PC-9 (cell line): ENCODE results near the gene ECD. TPM values are rescaled to one million over a fixed set of nuclear protein-coding genes. Genes with fewer than 3 reads are reported as not detected.

Experiments used
- BruUV-seq: library from RNA; stranded (reverse); fragments of 400-500 nt; replicated peaks from 2 replicates; lab custom pipeline; 2021; lab: Mats Ljungman, UMichigan
- CTCF ChIA-PET: fragments of 300-600 bp; sonication (Branson Sonifier 250); formaldehyde crosslinking; loops from one replicate; lab custom pipeline; 2022; ENCODE audit warnings: antibody characterized with exemption; lab: Charles Lee
- POLR2A ChIA-PET: fragments of 300-600 bp; sonication (Branson Sonifier 250); formaldehyde crosslinking; loops from one replicate; lab custom pipeline; 2022; ENCODE audit warnings: antibody characterized with exemption; ENCODE audit not compliant: unreplicated experiment; lab: Charles Lee
- DNase-seq, 2 experiments: peaks; one replicate each; pipeline versions ENCODE4 v3.0.0 to v3.0.0-alpha.2; 2015 to 2022; ENCODE audit warnings: mixed read lengths in 1 of 2
- H2AFZ ChIP-seq: fragments of 200-600 bp; sonication (generic); 2 replicates; pipeline ENCODE4 v1.8.1; 2017; ENCODE audit warnings: antibody characterized with exemption
- H3F3A ChIP-seq: fragments of 200-600 bp; sonication (generic); 2 replicates; pipeline ENCODE4 v1.8.1; 2017; ENCODE audit warnings: antibody characterized with exemption, mild to moderate bottlenecking, low read depth; ENCODE audit not compliant: insufficient read depth
- H3K27ac ChIP-seq: fragments of 200-600 bp; sonication (generic); 2 replicates; pipeline ENCODE4 v1.6.1; 2016; ENCODE audit warnings: mixed run types
- H3K27me3 ChIP-seq: fragments of 200-600 bp; sonication (generic); 2 replicates; pipeline ENCODE4 v1.6.1; 2016; ENCODE audit warnings: low read depth, mixed run types; ENCODE audit not compliant: insufficient read depth
- H3K36me3 ChIP-seq: fragments of 200-600 bp; sonication (generic); 2 replicates; pipeline ENCODE4 v1.6.1; 2016; ENCODE audit warnings: low read depth, mixed run types
- H3K4me1 ChIP-seq: fragments of 200-600 bp; sonication (generic); replicated peaks from 2 replicates; pipeline ENCODE4 v1.6.1; 2016; ENCODE audit warnings: mixed run types; ENCODE audit not compliant: insufficient read depth
- H3K4me2 ChIP-seq: fragments of 200-600 bp; sonication (generic); 2 replicates; pipeline ENCODE4 v1.6.1; 2017; ENCODE audit warnings: mixed run types
- H3K4me3 ChIP-seq: fragments of 200-600 bp; sonication (generic); 2 replicates; pipeline ENCODE4 v1.6.1; 2016; ENCODE audit warnings: mixed run types
- H3K79me2 ChIP-seq: fragments of 200-600 bp; sonication (generic); 2 replicates; pipeline ENCODE4 v1.6.1; 2017; ENCODE audit warnings: low read depth, mixed run types
- H3K9me2 ChIP-seq: fragments of 200-600 bp; sonication (generic); 2 replicates; pipeline ENCODE4 v1.8.1; 2017; ENCODE audit warnings: mild to moderate bottlenecking; ENCODE audit not compliant: insufficient read depth
- H3K9me3 ChIP-seq: fragments of 200-600 bp; sonication (generic); 2 replicates; pipeline ENCODE4 v1.8.1; 2016; ENCODE audit warnings: low read depth; ENCODE audit not compliant: insufficient read depth
- H4K20me1 ChIP-seq: fragments of 200-600 bp; sonication (generic); 2 replicates; pipeline ENCODE4 v1.8.1; 2017; ENCODE audit not compliant: insufficient read depth
- CTCF ChIP-seq: fragments of 200-600 bp; sonication (generic); conservative IDR thresholded peaks from 2 replicates; pipeline ENCODE4 v1.6.1; 2017; ENCODE audit warnings: mixed run types, antibody characterized with exemption, mild to moderate bottlenecking, moderate library complexity
- EZH2 ChIP-seq: fragments of 200-600 bp; sonication (generic); IDR thresholded peaks from 2 replicates; pipeline ENCODE4 v1.8.0; 2017; ENCODE audit warnings: antibody characterized with exemption, low read depth
- intact Hi-C: fragments of 100-400 bp; cut with micrococcal nuclease; formaldehyde crosslinking; loops from one replicate; pipeline ENCODE4 v1.10.0; 2022; ENCODE audit not compliant: unreplicated experiment
- total RNA-seq: library from RNA; stranded (reverse); gene quantifications from 2 replicates; pipeline ENCODE4 v1.2.3, GENCODE V29; 2021

The ECD gene
- total RNA-seq, 1 experiment from 2014 or later, result 33.2 TPM

- H3K27me3 ChIP-seq, result no peaks in the 10 kb centered on the region
- H3K4me2 ChIP-seq, result no peak overlapping the region
- no peak for TF ChIP-seq CTCF
- no peak for TF ChIP-seq EZH2
- DNase-seq, result no peak
- no peaks in the 10 kb centered on the region for H3K9me2 ChIP-seq
- H4K20me1 ChIP-seq, result no peaks in the 10 kb centered on the region
- POLR2A ChIA-PET, result interaction anchor here (0.5 to 0.6 kb wide), 2 partner anchors 14 to 376 kb away, joined by 7 to 16 read pairs; no protein-coding TSS in a partner anchor
- H3K9me3 ChIP-seq, result no peaks in the 10 kb centered on the region; the same call in 1 of the 2 replicates
- no peak overlapping the region for H3K27ac ChIP-seq
- 0 out of 2 replicates have a peak, but pooled peaks cover 4% of the 10 kb centered on the region for H3K36me3 ChIP-seq
- intact Hi-C loops, result no loop called here
- no TSS peak for BruUV-seq
- no peak overlapping the region for H3K4me3 ChIP-seq
- H2AFZ ChIP-seq, result no peak overlapping the region
- peaks cover 3% of the 10 kb centered on the region; the same call in 1 of the 2 replicates for H3F3A ChIP-seq
- H3K4me1 ChIP-seq, result no peaks in the 10 kb centered on the region
- no peaks in the 10 kb centered on the region for H3K79me2 ChIP-seq
- CTCF ChIA-PET, result interaction anchor here (0.7 kb wide), 1 partner anchor 197 kb away, joined by 3 read pairs; no protein-coding TSS in a partner anchor
Observed at GRCh38 chr10:73210395-73211105, 42.7 kb upstream of the ECD start.

DNA sequence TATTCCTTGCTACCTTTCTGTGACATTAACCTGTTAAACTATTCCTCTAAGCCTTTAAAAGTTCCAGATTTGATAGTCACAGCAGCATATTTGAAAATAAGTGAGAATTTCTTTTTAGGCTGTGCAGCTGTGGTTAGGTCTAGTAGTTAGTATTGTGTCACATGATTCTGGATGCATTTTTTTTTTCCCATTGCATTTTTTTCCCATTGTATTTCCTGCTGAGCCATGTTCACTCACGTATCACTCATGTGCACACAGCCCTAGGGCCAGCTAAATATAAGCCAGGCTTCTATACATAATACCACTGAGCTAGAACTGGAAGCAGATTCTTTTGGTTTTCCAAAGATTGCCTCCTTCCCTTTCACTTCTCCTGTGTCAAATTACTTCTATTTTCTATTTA is 41.9 kb upstream of the ECD start:
- peak in 1 of 2 experiments; percentile 5 for DNase-seq
- H3K4me1 ChIP-seq, result no peaks in the 10 kb centered on the region
- no peaks in the 10 kb centered on the region for H4K20me1 ChIP-seq
- no peak overlapping the region for H3K4me3 ChIP-seq
- POLR2A ChIA-PET, result interaction anchor here (0.5 to 0.6 kb wide), 2 partner anchors 15 to 377 kb away, joined by 7 to 16 read pairs; no protein-coding TSS in a partner anchor
- CTCF ChIA-PET, result no interaction called here
- H3K27ac ChIP-seq, result no peak overlapping the region
- H3K36me3 ChIP-seq, result 0 out of 2 replicates have a peak, but pooled peaks cover 4% of the 10 kb centered on the region
- TF ChIP-seq CTCF (no peak), EZH2 (no peak)
- BruUV-seq, result no TSS peak
- intact Hi-C loops, result no loop called here
- H3K27me3 ChIP-seq, result no peaks in the 10 kb centered on the region
- H3K9me3 ChIP-seq, result no peaks in the 10 kb centered on the region; the same call in 1 of the 2 replicates
- H3K79me2 ChIP-seq, result no peaks in the 10 kb centered on the region
- H3F3A ChIP-seq, result peaks cover 3% of the 10 kb centered on the region; the same call in 1 of the 2 replicates
- H2AFZ ChIP-seq, result no peak overlapping the region
- no peaks in the 10 kb centered on the region for H3K9me2 ChIP-seq
- H3K4me2 ChIP-seq, result no peak overlapping the region

DNA sequence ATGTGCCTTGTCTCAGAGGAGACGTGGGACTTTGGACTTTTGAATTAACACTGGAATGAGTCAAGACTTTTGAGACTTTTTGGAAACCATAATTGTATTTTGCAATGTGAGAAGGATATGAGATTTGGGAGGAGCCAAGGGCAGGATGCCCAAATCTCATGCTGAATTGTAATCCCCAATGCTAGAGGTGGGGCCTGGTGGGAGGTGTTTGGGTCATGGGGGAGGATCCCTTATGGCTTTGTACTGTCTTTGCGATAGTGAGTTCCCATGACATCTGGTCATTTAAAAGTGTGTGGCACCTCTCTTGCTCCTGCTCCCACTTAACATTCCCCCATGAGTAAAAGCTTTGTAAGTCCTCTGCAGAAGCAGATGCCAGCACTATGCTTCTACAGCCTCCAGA is 40.1 kb upstream of the ECD start:
- no peak overlapping the region for H2AFZ ChIP-seq
- no peak for DNase-seq
- 0 out of 2 replicates have a peak, but pooled peaks cover 4% of the 10 kb centered on the region for H3K36me3 ChIP-seq
- H3K4me3 ChIP-seq, result no peak overlapping the region
- no peaks in the 10 kb centered on the region for H4K20me1 ChIP-seq
- POLR2A ChIA-PET, result no interaction called here
- no peak overlapping the region for H3K4me2 ChIP-seq
- no peaks in the 10 kb centered on the region for H3K4me1 ChIP-seq
- peaks cover 3% of the 10 kb centered on the region; the same call in 1 of the 2 replicates for H3F3A ChIP-seq
- H3K79me2 ChIP-seq, result no peaks in the 10 kb centered on the region
- no TSS peak for BruUV-seq
- CTCF ChIA-PET, result no interaction called here
- intact Hi-C loops, result no loop called here
- H3K27me3 ChIP-seq, result no peaks in the 10 kb centered on the region
- H3K27ac ChIP-seq, result no peak overlapping the region
- TF ChIP-seq CTCF, result no peak
- no peak for TF ChIP-seq EZH2
- H3K9me2 ChIP-seq, result no peaks in the 10 kb centered on the region
- no peaks in the 10 kb centered on the region; the same call in 1 of the 2 replicates for H3K9me3 ChIP-seq
